GM19328 (cell line): ENCODE measurements around the gene SOHLH1.

Experiments
- ATAC-seq: cut with Tn5 transposase; IDR thresholded peaks from one replicate; pipeline ENCODE4 v1.9.1; 2021; ENCODE audit warnings: mild to moderate bottlenecking, moderate library complexity; ENCODE audit not compliant: unreplicated experiment

Gene SOHLH1

GRCh38 chr9:135662758-135663450 is 36.4 kb downstream of the SOHLH1 start, which contains the start of gene LCN9:
Gene LCN9 (plus strand): TSS chr9:135663309. CDS start chr9:135663322, 13 bp downstream.
- no peak for ATAC-seq

DNA sequence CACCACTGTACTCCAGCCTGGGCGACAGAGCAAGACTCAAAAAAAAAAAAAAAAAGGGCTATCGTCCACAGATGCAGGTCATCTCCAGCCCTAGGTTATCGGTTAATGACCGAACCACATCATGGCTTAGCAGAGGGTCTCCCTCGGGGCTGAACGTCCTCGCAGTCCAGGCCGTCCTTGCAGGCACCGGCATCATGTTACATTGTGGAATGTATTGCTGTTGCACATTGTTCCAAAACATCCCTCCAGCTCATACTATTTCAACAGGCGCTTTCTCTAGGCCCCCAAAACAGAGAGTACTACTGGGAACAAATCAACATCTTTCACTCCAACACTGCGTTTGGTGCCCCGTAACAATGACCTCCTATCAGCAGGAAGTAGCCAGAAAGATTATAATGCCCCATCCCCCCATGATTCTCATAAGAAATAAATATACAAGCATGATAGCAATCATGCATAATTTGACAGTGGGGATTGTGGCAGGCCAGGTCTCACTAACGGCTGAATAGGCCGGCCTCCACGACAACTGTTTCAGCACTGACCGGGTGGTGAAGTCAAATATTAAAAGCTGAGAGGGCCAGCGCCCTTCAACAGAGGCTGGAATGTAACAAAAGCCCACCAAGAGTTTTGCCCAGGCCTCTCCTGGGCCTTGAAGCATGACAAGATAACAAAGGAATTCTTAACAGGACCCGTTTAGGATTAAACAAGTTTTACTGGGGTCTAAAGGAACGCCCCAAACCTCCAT is 37.3 kb downstream of the SOHLH1 start:
- ATAC-seq: no peak

DNA sequence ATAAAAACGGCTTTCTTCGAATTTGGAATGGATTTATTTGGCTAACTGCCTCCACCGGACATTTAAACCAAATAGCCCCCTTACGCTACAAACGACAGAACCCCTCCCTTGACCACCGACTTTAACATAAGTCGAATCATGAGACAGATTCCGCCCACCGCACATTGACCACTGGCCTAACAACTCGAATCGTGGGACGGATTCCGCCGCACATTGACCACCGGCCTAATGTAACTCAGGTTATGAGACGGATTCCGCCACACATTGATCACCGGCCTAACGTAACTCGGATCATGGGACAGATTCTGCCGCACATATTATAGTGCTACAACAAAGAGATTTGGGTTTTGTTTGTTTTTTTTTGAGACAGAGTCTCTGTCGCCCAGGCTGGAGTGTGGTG is 38.9 kb downstream of the SOHLH1 start:
- no peak for ATAC-seq

- no peak for ATAC-seq
Measured at GRCh38 chr9:135659252-135659651, 40.0 kb downstream of the SOHLH1 start.

DNA sequence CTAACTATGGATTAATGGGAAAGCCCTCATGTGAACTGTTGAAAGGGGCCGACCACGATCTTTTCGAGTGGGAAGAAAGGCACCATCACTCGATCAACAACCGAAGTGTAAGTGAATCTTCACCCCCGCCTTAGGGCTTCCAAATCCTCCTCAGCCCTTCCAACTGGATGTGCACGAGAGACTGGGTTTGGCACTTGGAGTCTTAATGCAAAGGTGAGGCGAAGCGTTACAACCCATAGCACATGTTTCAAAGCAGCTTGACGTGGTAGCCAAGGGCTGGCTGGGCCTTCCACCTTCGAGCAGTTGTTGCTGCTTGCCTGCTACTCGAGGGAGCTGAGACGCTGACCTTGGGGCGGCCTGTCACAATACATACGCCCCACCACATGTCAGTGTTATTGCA is 41.9 kb downstream of the SOHLH1 start:
- no peak for ATAC-seq

GRCh38 chr9:135655317-135655716 is 44.0 kb downstream of the SOHLH1 start:
- no peak for ATAC-seq

DNA sequence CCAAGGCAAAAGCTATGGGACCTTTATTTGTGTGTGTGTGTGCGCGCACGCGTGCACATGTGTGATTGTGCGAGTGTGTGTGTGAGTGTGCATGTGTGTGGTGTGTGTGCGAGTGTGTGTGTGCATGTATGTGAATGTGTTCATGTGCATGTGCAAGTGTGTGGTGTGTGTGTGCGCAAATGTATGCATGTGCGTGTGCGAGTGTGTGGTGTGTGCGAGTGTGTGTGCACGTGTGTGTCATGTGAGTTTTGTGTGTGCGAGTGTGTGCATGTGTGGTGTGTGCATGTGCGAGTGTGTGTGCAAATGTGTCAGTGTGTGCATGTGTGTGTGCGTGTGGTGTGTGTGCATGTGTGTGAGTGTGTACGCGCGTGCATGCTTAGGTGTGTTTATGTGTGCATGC is 48.9 kb downstream of the SOHLH1 start:
- no peak for ATAC-seq

- no peak for ATAC-seq
Measured at GRCh38 chr9:135649508-135649907, 49.8 kb downstream of the SOHLH1 start.

DNA sequence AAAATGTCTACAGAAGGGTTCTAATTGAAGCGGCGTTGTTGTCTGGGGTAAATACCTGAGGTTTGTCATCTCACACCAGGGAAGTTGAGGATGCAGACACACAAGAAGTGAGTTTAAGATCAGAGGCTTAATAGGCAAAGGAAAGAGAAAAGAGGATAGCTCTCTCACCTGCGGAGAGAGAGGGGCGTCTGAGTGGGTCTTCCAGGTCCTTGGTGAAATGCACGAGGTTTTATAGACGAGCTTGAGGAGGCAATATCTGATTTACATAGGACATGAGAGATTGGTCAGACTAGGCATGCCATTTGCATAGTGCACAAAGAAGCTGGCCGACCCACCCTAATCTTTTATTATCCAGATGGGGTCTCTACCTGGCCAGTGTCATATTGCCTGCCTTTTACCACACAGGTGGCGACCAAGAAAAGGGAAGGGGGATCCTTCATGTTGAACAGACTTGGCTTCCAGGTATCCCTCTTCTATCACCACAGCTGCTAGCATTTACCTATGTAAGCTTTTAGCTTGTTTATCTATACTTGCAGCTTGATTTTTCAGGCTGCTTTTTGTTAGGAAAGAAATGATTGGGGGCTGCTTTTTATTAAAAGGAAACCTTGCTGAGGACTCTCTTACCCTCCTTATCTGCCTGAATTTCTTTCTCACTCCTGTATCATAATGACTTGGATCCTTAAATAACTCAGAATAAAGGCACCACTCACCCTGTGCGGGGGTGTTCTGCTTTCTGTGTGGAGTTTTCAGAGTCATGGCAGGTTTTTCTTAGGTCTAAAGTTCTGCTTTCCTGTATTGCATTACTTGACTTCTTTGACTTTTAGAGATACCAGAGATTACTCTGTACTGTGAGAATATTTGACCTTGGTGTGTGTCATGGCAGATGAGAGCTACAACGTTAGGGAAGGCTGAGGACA is 50.5 kb downstream of the SOHLH1 start:
- no peak for ATAC-seq

DNA sequence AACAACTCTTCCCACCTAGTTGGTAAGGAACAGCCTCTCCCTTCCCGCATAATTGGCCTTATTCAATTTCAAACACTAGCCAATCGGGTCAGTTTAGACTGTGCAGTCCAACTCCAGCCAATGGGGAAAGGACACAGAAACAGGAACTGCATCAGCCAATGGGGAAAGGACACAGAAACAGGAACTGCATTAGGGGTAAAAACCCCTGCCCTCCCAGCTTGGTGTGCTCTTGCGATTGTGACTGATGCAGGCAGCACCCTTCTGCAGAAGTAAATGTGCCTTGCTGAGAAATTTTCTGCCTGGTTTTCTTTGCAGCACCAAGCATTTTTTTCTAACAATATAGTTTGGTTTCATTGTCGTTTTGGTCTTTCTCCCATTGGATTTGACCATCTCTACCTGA is 51.4 kb downstream of the SOHLH1 start:
- ATAC-seq: no peak

GRCh38 chr9:135644631-135645218 is 54.6 kb downstream of the SOHLH1 start:
- no peak for ATAC-seq
